Measurements from ENCODE around the gene ZNF345.

Gene ZNF345

GRCh38 chr19:36850559-36851442 is at the start of gene ZNF345:
TSS of gene ZNF345 (plus strand) at chr19:36850876. CDS start at chr19:36876831, 25,955 bp downstream.
- DNase-seq: peak; percentile 87

GRCh38 chr19:36805364-36805763 is 45.3 kb upstream of the ZNF345 start:
- DNase-seq: no peak

- DNase-seq: no peak
Measured at GRCh38 chr19:36807029-36807428, 43.6 kb upstream of the ZNF345 start.

DNA sequence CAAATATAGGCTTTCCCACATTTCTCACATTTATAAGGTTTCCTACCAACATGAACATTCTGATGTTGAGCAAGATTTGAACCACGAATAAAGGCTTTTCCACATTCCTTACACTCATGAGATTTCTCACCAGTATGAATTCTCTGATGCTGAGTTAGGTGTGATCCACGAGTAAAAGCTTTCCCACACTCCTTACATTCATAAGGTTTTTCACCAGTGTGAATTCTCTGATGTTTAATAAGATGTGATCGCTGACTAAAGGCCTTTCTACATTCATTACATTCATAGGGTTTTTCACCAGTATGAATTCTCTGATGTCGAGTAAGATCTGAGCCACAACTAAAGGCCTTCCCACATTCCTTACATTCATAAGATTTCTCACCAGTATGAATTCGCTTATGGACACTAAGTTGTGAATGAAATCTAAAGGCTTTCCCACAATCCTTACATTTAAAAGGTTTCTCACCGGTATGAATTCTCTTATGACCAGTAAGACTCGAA is 31.5 kb upstream of the ZNF345 start:
- DNase-seq: no peak

GRCh38 chr19:36821758-36822157 is 28.9 kb upstream of the ZNF345 start:
- no peak for DNase-seq

- no peak for DNase-seq
Measured at GRCh38 chr19:36833430-36833829, 17.2 kb upstream of the ZNF345 start.

DNA sequence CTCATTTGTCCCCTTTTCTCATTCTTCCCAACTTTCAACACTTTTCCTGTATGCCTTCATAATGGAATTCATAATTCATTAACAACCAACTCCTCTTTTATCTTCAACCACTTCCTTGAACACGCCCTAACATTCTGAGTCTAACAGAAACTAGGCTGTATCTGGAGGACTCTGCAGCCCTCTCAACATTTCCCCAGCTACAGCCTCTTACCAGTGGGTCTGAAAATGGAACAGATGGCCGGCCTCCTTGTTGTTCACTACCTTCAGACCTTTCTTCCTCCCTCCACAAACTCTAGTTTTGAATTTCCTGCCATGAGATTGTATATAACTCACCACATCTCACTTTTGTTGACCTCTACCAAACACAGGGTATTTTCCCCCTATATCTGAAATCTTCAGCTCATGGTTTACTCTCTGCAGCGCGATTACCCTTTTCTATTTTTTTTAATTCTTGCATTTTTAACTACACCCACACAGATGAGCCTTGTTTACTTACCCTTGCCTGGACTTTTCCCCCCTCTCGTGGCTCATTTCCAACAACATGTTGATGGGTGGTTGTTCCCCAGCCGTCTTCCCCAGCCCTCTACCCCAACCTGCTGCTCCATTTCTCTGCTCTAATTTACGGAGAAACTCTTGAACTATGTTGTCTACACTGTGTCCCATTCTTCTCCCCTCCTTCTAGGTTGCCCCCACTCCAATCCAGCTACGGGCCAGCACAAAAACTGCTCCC is 13.3 kb upstream of the ZNF345 start:
- peak; percentile 1 for DNase-seq

GRCh38 chr19:36837906-36838783 is 12.5 kb upstream of the ZNF345 start, which contains the start of gene ZNF790:
TSS of gene ZNF790 (minus strand) at chr19:36838387. CDS start at chr19:36825619, 12,768 bp downstream.
- DNase-seq: peak; percentile 82

- DNase-seq: no peak
Measured at GRCh38 chr19:36838784-36839324, 11.8 kb upstream of the ZNF345 start.

GRCh38 chr19:36847968-36848367 is 2.7 kb upstream of the ZNF345 start:
- DNase-seq: no peak

DNA sequence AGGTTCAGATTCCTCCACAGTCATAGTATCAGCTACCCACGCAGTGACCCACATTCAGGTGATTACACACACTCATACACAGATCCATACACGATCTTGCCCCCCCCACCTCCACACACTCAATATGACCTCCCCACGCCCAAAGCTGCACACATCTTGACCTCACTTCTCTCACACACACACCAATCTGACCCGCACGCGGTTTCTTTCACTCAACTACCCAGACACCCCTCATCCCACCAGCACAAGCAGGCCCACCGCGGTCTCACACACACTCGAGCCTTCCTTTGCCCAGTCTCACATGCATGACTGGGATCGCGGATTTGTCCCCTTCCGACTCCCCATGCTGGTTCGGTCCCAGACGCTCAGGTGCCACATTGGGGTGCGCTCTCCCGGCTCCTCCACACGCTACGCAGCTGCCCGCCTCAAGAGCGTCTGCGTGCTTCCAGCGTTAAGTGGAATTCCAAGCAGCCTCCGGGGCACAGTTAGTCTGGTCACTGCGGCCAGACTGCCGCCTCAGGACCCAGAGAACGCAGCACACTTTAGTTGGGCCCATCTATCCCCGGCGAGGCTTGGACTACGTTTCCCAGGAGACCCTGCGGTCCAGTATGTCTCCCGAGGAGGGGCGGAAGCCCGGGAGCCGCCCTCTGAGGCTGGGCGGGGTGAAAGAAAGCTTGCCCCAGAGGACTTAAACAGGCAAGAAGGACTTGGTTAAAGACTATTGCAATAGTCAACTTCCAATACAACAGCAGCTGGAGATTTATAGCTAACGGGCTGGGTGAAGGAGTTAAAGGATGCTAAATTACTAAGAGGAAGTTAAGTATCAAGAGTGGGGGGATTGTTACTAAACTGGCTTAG is 746 bp upstream of the ZNF345 start:
- peak; percentile 89 for DNase-seq

DNA sequence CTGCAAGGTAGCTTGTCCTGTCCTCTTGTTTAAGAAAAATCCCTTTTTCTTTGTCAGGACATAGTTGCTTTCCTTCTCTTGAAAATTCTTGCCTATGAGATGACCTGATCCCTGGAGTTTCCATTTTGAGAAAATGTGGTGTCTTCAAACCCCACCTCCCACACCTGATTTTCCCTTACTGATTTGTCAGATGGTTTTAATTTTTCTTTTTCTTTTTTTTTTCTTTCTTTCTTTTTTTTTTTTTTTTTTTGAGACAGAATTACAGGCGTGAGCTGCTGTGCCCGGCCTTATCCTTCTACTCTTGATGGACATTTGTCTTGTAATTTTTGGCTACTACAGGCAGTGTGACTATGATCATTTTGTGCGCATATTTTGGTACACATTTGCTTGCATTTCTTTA is 1.2 kb downstream of the ZNF345 start:
- no peak for DNase-seq

GRCh38 chr19:36876993-36877938 is 26.6 kb downstream of the ZNF345 start:
- DNase-seq: no peak

DNA sequence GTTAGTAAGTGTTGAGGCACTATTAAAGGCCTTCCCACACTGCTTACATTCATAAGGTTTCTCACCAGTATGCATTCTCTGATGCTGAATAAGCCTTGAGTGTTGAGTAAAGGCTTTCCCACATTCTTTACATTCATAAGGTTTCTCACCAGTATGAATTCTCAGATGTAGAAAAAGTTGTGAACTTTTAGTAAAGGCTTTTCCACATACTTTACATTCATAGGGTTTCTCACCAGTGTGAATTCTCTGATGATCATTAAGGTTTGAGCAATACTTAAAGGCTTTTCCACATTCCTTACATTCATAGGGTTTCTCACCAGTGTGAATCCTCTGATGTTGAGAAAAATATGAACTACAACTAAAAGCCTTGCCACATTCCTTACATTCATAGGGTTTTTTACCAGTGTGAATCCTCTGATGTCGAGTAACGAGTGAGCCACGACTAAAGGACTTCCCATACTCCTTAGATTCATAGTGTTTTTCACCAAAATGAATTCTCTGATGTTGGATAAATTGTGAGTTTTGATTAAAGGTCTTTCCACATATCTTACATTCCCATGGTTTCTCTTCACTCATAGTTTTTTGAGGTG is 41.2 kb downstream of the ZNF345 start:
- no peak for DNase-seq

- no peak for DNase-seq
Measured at GRCh38 chr19:36894849-36895383, 44.2 kb downstream of the ZNF345 start.

- DNase-seq: no peak
Measured at GRCh38 chr19:36898422-36898821, 47.7 kb downstream of the ZNF345 start.

GRCh38 chr19:36915992-36916830 is 65.5 kb downstream of the ZNF345 start, which contains the start of the genes ZNF568 and ZNF829:
TSS of gene ZNF568 (plus strand) at chr19:36916332. CDS start at chr19:36922771, 6,439 bp downstream.
TSS of gene ZNF829 (minus strand) at chr19:36916291. CDS start at chr19:36915167, 1,124 bp downstream.
- peak; percentile 91 for DNase-seq

DNA sequence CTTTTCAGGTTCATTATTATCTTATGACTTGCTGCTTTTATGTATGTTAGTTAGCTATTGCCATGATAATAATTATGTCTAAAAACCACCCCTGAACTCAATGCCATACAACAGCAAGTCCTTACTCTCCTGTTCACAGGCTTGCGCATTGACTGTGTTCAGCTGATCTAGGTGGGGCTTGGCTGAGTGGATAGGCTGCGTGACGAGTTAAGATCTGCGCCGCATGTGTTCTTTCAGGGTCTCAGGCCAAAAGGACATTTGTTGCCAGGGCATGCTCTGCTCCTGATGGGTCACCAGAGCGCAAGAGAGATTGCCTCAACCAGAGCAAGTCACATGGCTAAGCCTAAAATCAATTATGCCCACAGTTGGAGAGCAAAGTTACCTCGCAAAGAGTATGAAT is 66.3 kb downstream of the ZNF345 start:
- DNase-seq: no peak
